ENCODE measurements around the gene COL27A1.

The COL27A1 gene

DNA sequence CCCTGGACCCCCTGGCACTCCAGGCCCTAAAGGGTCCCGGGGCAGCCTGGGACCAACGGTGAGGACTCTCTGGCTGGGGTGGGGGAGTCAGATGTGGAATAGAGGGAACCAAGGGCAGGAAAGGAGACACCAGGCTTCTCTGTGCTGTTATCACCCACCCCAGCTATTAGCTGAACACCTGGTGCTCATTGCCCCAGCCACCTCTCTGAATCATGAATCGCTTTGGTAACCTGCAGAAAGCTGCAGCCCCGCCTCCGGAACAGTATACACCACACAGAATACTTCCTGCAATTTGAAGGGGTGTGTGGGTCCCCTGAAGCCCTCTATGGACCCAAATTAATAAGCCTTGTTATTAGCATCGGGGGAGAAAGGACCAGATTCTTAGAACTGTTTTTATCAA, 127.2 kb downstream of the COL27A1 start:
- Histone ChIP-seq H3K9me3 (ENCODE audit: control insufficient read depth in 5 of 5, low read length in 5 of 5) (no peaks in the 10 kb centered on the region), H3K36me3 (ENCODE audit: control insufficient read depth in 5 of 5, insufficient read depth in 5 of 5, low read length in 5 of 5) (no peaks in the 10 kb centered on the region), H3K9ac (ENCODE audit: low read length in 5 of 5) (no peak overlapping the region), H3K27ac (ENCODE audit: low read depth, low read length) (no peak overlapping the region), H3K27me3 (ENCODE audit: control insufficient read depth in 5 of 5, insufficient read depth in 4 of 5, low read length in 5 of 5) (peaks cover 0 to 2% (median 0%) of the 10 kb centered on the region in 5 donors), H3K4me3 (ENCODE audit: low read depth in 1 of 5, low read length in 5 of 5) (no peak overlapping the region), H3K4me1 (ENCODE audit: control insufficient read depth in 5 of 5, insufficient read depth in 5 of 5, low read length in 5 of 5) (peaks cover 0 to 7% (median 0%) of the 10 kb centered on the region in 5 donors)

- no peak overlapping the region for H3K4me3 ChIP-seq (ENCODE audit: low read depth in 1 of 5, low read length in 5 of 5)
- H3K9ac ChIP-seq (ENCODE audit: low read length in 5 of 5), result no peak overlapping the region
- H3K27ac ChIP-seq (ENCODE audit: low read depth, low read length), result no peak overlapping the region
- peaks cover 0 to 7% (median 0%) of the 10 kb centered on the region in 5 donors for H3K4me1 ChIP-seq (ENCODE audit: control insufficient read depth in 5 of 5, insufficient read depth in 5 of 5, low read length in 5 of 5)
- no peaks in the 10 kb centered on the region for H3K9me3 ChIP-seq (ENCODE audit: control insufficient read depth in 5 of 5, low read length in 5 of 5)
- peaks cover 0 to 2% (median 0%) of the 10 kb centered on the region in 5 donors for H3K27me3 ChIP-seq (ENCODE audit: control insufficient read depth in 5 of 5, insufficient read depth in 4 of 5, low read length in 5 of 5)
- H3K36me3 ChIP-seq (ENCODE audit: control insufficient read depth in 5 of 5, insufficient read depth in 5 of 5, low read length in 5 of 5), result no peaks in the 10 kb centered on the region
Observed at GRCh38 chr9:114282926-114283325, 127.6 kb downstream of the COL27A1 start.

GRCh38 chr9:114283551-114284111, 128.3 kb downstream of the COL27A1 start:
- Histone ChIP-seq H3K9ac (ENCODE audit: low read length in 5 of 5) (no peak overlapping the region), H3K36me3 (ENCODE audit: control insufficient read depth in 5 of 5, insufficient read depth in 5 of 5, low read length in 5 of 5) (no peaks in the 10 kb centered on the region), H3K27me3 (ENCODE audit: control insufficient read depth in 5 of 5, insufficient read depth in 4 of 5, low read length in 5 of 5) (peaks cover 0 to 2% (median 0%) of the 10 kb centered on the region in 5 donors), H3K27ac (ENCODE audit: low read depth, low read length) (no peak overlapping the region), H3K4me3 (ENCODE audit: low read depth in 1 of 5, low read length in 5 of 5) (no peak overlapping the region), H3K4me1 (ENCODE audit: control insufficient read depth in 5 of 5, insufficient read depth in 5 of 5, low read length in 5 of 5) (peaks cover 0 to 7% (median 0%) of the 10 kb centered on the region in 5 donors), H3K9me3 (ENCODE audit: control insufficient read depth in 5 of 5, low read length in 5 of 5) (no peaks in the 10 kb centered on the region)

DNA sequence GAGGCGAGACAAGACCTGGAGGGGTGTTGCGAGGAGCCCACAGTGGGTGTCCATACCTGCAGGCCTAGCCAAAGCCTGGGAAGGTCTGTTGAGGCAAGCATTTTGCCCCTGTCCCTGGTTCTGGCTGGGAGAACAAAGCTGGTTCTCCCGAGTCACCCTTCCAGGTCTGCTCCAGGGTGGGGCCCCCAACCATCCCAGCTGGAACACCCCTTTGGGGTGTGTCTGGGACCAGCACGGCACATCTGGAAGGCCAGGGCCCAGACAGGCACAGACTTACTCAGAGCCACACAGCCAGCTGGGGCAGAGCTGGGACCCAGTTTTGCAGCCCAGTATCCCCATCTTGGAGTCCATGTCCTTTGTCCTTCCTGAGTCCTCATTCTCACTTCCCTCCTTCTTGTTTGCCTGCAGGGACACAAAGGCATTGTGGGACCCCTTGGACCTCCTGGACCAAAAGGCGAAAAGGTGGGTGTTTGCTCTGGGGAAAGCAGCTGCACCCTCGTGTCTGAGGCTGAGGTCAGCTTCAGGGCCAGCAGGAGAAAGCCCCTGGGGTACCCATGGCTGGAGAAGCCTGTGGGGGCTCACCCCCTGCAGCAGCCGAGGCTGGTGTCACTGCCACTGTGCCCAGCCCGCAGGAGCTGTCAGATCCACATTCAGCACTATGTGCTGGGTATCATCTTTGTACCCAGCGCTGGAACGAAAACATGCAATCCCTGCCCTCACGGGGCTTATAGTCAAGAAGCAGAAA, 129.2 kb downstream of the COL27A1 start:
- H3K9me3 ChIP-seq (ENCODE audit: control insufficient read depth in 5 of 5, low read length in 5 of 5), result no peaks in the 10 kb centered on the region
- peaks cover 0 to 2% (median 0%) of the 10 kb centered on the region in 5 donors for H3K27me3 ChIP-seq (ENCODE audit: control insufficient read depth in 5 of 5, insufficient read depth in 4 of 5, low read length in 5 of 5)
- H3K4me3 ChIP-seq (ENCODE audit: low read depth in 1 of 5, low read length in 5 of 5), result no peak overlapping the region
- H3K4me1 ChIP-seq (ENCODE audit: control insufficient read depth in 5 of 5, insufficient read depth in 5 of 5, low read length in 5 of 5), result peaks cover 0 to 7% (median 0%) of the 10 kb centered on the region in 5 donors
- H3K27ac ChIP-seq (ENCODE audit: low read depth, low read length), result no peak overlapping the region
- H3K9ac ChIP-seq (ENCODE audit: low read length in 5 of 5), result no peak overlapping the region
- H3K36me3 ChIP-seq (ENCODE audit: control insufficient read depth in 5 of 5, insufficient read depth in 5 of 5, low read length in 5 of 5), result no peaks in the 10 kb centered on the region

DNA sequence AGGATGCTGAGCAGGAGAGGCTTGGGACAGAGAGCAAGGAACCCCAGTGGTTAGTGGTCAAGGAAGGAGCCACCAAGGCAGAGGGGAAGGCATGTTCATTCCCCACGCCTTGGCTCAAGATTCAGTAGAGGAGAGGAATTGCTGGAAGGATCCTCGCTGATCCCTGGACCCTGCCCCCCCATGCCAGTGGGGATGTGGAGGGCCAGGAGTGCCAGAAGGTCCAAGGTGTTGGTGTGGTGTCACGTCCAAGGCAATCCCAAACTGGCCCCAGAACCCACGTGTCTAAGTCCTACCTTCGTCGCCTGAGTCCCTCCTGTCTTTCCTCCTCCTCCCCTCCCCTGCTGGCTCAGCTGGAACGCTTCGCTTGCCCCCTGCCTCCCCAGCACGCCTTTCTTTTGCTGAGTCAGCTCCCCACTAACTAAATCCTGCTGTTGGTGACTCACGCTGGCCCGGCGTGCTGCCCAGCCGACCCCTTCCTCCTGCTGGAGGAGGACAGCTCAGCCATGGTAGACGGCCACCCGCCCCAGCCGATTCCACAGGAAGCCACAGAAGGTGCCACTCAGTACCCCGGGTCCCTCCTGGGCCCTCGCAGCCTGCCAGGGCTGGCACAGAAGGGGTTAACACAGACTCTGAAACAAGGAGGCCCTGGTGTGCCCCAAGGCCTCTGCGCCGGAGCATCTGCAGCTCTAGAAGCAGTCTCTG, 130.0 kb downstream of the COL27A1 start:
- Histone ChIP-seq H3K4me1 (ENCODE audit: control insufficient read depth in 5 of 5, insufficient read depth in 5 of 5, low read length in 5 of 5) (peaks cover 0 to 7% (median 0%) of the 10 kb centered on the region in 5 donors), H3K27ac (ENCODE audit: low read depth, low read length) (no peak overlapping the region)

GRCh38 chr9:114286146-114286679, 130.9 kb downstream of the COL27A1 start:
- Histone ChIP-seq H3K27me3 (ENCODE audit: control insufficient read depth in 5 of 5, insufficient read depth in 4 of 5, low read length in 5 of 5) (peaks cover 0 to 2% (median 0%) of the 10 kb centered on the region in 5 donors), H3K27ac (ENCODE audit: low read depth, low read length) (no peak overlapping the region), H3K36me3 (ENCODE audit: control insufficient read depth in 5 of 5, insufficient read depth in 5 of 5, low read length in 5 of 5) (no peaks in the 10 kb centered on the region), H3K4me1 (ENCODE audit: control insufficient read depth in 5 of 5, insufficient read depth in 5 of 5, low read length in 5 of 5) (peaks cover 0 to 7% (median 0%) of the 10 kb centered on the region in 5 donors), H3K9me3 (ENCODE audit: control insufficient read depth in 5 of 5, low read length in 5 of 5) (no peaks in the 10 kb centered on the region), H3K4me3 (ENCODE audit: low read depth in 1 of 5, low read length in 5 of 5) (no peak overlapping the region), H3K9ac (ENCODE audit: low read length in 5 of 5) (no peak overlapping the region)

More for the DNA sequence above, 130.0 kb downstream of the COL27A1 start:
- no peaks in the 10 kb centered on the region for H3K36me3 ChIP-seq (ENCODE audit: control insufficient read depth in 5 of 5, insufficient read depth in 5 of 5, low read length in 5 of 5)
- no peak overlapping the region for H3K9ac ChIP-seq (ENCODE audit: low read length in 5 of 5)
- peaks cover 0 to 2% (median 0%) of the 10 kb centered on the region in 5 donors for H3K27me3 ChIP-seq (ENCODE audit: control insufficient read depth in 5 of 5, insufficient read depth in 4 of 5, low read length in 5 of 5)
- no peak overlapping the region for H3K4me3 ChIP-seq (ENCODE audit: low read depth in 1 of 5, low read length in 5 of 5)
- H3K9me3 ChIP-seq (ENCODE audit: control insufficient read depth in 5 of 5, low read length in 5 of 5), result no peaks in the 10 kb centered on the region

GRCh38 chr9:114287001-114287762, 131.8 kb downstream of the COL27A1 start:
- Histone ChIP-seq H3K36me3 (ENCODE audit: control insufficient read depth in 5 of 5, insufficient read depth in 5 of 5, low read length in 5 of 5) (peaks cover 0 to 3% (median 0%) of the 10 kb centered on the region in 5 donors), H3K9ac (ENCODE audit: low read length in 5 of 5) (no peak overlapping the region), H3K4me3 (ENCODE audit: low read depth in 1 of 5, low read length in 5 of 5) (no peak overlapping the region), H3K27me3 (ENCODE audit: control insufficient read depth in 5 of 5, insufficient read depth in 4 of 5, low read length in 5 of 5) (peaks cover 0 to 2% (median 0%) of the 10 kb centered on the region in 5 donors), H3K9me3 (ENCODE audit: control insufficient read depth in 5 of 5, low read length in 5 of 5) (no peaks in the 10 kb centered on the region), H3K27ac (ENCODE audit: low read depth, low read length) (no peak overlapping the region), H3K4me1 (ENCODE audit: control insufficient read depth in 5 of 5, insufficient read depth in 5 of 5, low read length in 5 of 5) (peaks cover 0 to 7% (median 0%) of the 10 kb centered on the region in 5 donors)

- Histone ChIP-seq H3K9me3 (ENCODE audit: control insufficient read depth in 5 of 5, low read length in 5 of 5) (no peaks in the 10 kb centered on the region), H3K9ac (ENCODE audit: low read length in 5 of 5) (no peak overlapping the region), H3K27me3 (ENCODE audit: control insufficient read depth in 5 of 5, insufficient read depth in 4 of 5, low read length in 5 of 5) (peaks cover 0 to 2% (median 0%) of the 10 kb centered on the region in 5 donors), H3K4me1 (ENCODE audit: control insufficient read depth in 5 of 5, insufficient read depth in 5 of 5, low read length in 5 of 5) (peaks cover 0 to 7% (median 0%) of the 10 kb centered on the region in 5 donors), H3K27ac (ENCODE audit: low read depth, low read length) (no peak overlapping the region), H3K36me3 (ENCODE audit: control insufficient read depth in 5 of 5, insufficient read depth in 5 of 5, low read length in 5 of 5) (peaks cover 0 to 7% (median 0%) of the 10 kb centered on the region in 5 donors), H3K4me3 (ENCODE audit: low read depth in 1 of 5, low read length in 5 of 5) (no peak overlapping the region)
Observed at GRCh38 chr9:114287763-114288192, 132.4 kb downstream of the COL27A1 start.
